ENCODE data around the gene LPA. TPM values are rescaled to one million over a fixed set of nuclear protein-coding genes. Genes with fewer than 3 reads are reported as not detected.
"Not testable (repeated sequence)": the region's sequence is repeated elsewhere in the genome, so short reads cannot be mapped to it uniquely, and the experiment has no call there.

Gene LPA
- total and polyA plus RNA-seq, 2 experiments from 2014 or later, result 0.52 to 1.4 TPM

- Histone ChIP-seq H3K4me1 (ENCODE audit: insufficient read depth) (no peaks in the 10 kb centered on the region), H3K27ac (no peak overlapping the region), H3K36me3 (replicated peaks; ENCODE audit: insufficient read depth, low read depth) (no peaks in the 10 kb centered on the region), H4K20me1 (ENCODE audit: insufficient read depth, poor library complexity, severe bottlenecking) (no peaks in the 10 kb centered on the region), H3K79me2 (no peaks in the 10 kb centered on the region), H3K4me3 (no peak overlapping the region), H3K27me3 (no peaks in the 10 kb centered on the region), H2AFZ (no peak overlapping the region), H3K9me3 (ENCODE audit: low read depth) (no peaks in the 10 kb centered on the region), H3K4me2 (no peak overlapping the region), H3K9me2 (replicated peaks; ENCODE audit: insufficient read depth) (no peaks in the 10 kb centered on the region)
- WGBS (ENCODE audit: low lambda C conversion rate, missing lambda C conversion rate), result 63% methylated on average over 4 of the region's 4 CpGs
- no peak for DNase-seq (ENCODE audit: low spot score)
- TF ChIP-seq EZH2 (IDR thresholded peaks at IDR 0.05; ENCODE audit: borderline replicate concordance) (no peak), CTCF (IDR thresholded peaks at IDR 0.05; ENCODE audit: poor library complexity) (no peak), EZH2phosphoT487 (IDR thresholded peaks at IDR 0.05; ENCODE audit: low read depth, severe bottlenecking, unreplicated experiment) (no peak)
These were observed 131.8 kb downstream of the LPA start for GRCh38 chr6:160532315-160532714.

GRCh38 chr6:160531826-160532225, 132.2 kb downstream of the LPA start:
- H4K20me1 ChIP-seq (ENCODE audit: insufficient read depth, poor library complexity, severe bottlenecking), result no peaks in the 10 kb centered on the region
- no peak for DNase-seq (ENCODE audit: low spot score)
- H3K27ac ChIP-seq, result no peak overlapping the region
- no peak overlapping the region for H3K4me2 ChIP-seq
- TF ChIP-seq EZH2 (IDR thresholded peaks at IDR 0.05; ENCODE audit: borderline replicate concordance) (no peak), EZH2phosphoT487 (IDR thresholded peaks at IDR 0.05; ENCODE audit: low read depth, severe bottlenecking, unreplicated experiment) (no peak), CTCF (IDR thresholded peaks at IDR 0.05; ENCODE audit: poor library complexity) (no peak)
- H3K9me2 ChIP-seq (replicated peaks; ENCODE audit: insufficient read depth), result no peaks in the 10 kb centered on the region
- no peaks in the 10 kb centered on the region for H3K36me3 ChIP-seq (replicated peaks; ENCODE audit: insufficient read depth, low read depth)
- H3K4me3 ChIP-seq, result no peak overlapping the region
- no peaks in the 10 kb centered on the region for H3K27me3 ChIP-seq
- H2AFZ ChIP-seq, result no peak overlapping the region
- H3K9me3 ChIP-seq (ENCODE audit: low read depth), result no peaks in the 10 kb centered on the region
- H3K79me2 ChIP-seq, result no peaks in the 10 kb centered on the region
- WGBS (ENCODE audit: low lambda C conversion rate, missing lambda C conversion rate), result 71% methylated on average over 2 of the region's 2 CpGs
- H3K4me1 ChIP-seq (ENCODE audit: insufficient read depth), result no peaks in the 10 kb centered on the region

- not testable (repeated sequence) for H3K4me1 ChIP-seq (ENCODE audit: insufficient read depth); H3K36me3 ChIP-seq (replicated peaks; ENCODE audit: insufficient read depth, low read depth); H3K27ac ChIP-seq; H3K4me2 ChIP-seq; H3K9me3 ChIP-seq (ENCODE audit: low read depth); H3K27me3 ChIP-seq; H4K20me1 ChIP-seq (ENCODE audit: insufficient read depth, poor library complexity, severe bottlenecking); H3K79me2 ChIP-seq; H2AFZ ChIP-seq; H3K9me2 ChIP-seq (replicated peaks; ENCODE audit: insufficient read depth); DNase-seq (ENCODE audit: low spot score); H3K4me3 ChIP-seq
- 85% methylated on average over 5 of the region's 5 CpGs for WGBS (ENCODE audit: low lambda C conversion rate, missing lambda C conversion rate)
These were observed 134.6 kb downstream of the LPA start for GRCh38 chr6:160529524-160529923.

GRCh38 chr6:160523223-160523622, 140.9 kb downstream of the LPA start:
- no peak overlapping the region for H3K4me2 ChIP-seq
- no peak for TF ChIP-seq CTCF (IDR thresholded peaks at IDR 0.05; ENCODE audit: poor library complexity)
- TF ChIP-seq EZH2phosphoT487 (IDR thresholded peaks at IDR 0.05; ENCODE audit: low read depth, severe bottlenecking, unreplicated experiment), result no peak
- no peak for TF ChIP-seq EZH2 (IDR thresholded peaks at IDR 0.05; ENCODE audit: borderline replicate concordance)
- no peaks in the 10 kb centered on the region for H3K27me3 ChIP-seq
- no peaks in the 10 kb centered on the region for H4K20me1 ChIP-seq (ENCODE audit: insufficient read depth, poor library complexity, severe bottlenecking)
- WGBS (ENCODE audit: low lambda C conversion rate, missing lambda C conversion rate), result 94% methylated on average over 5 of the region's 5 CpGs
- no peaks in the 10 kb centered on the region for H3K9me2 ChIP-seq (replicated peaks; ENCODE audit: insufficient read depth)
- no peak overlapping the region for H2AFZ ChIP-seq
- DNase-seq (ENCODE audit: low spot score), result no peak
- no peak overlapping the region for H3K4me3 ChIP-seq
- H3K79me2 ChIP-seq, result no peaks in the 10 kb centered on the region
- H3K9me3 ChIP-seq (ENCODE audit: low read depth), result no peaks in the 10 kb centered on the region
- no peak overlapping the region for H3K27ac ChIP-seq
- no peaks in the 10 kb centered on the region for H3K36me3 ChIP-seq (replicated peaks; ENCODE audit: insufficient read depth, low read depth)
- peaks cover 8% of the 10 kb centered on the region for H3K4me1 ChIP-seq (ENCODE audit: insufficient read depth)

Data from hepatocyte (in vitro differentiated cells).